Progenitor cell of endocrine pancreas (in vitro differentiated cells): ENCODE data around the gene TPD52L1. TPM values are rescaled to one million over a fixed set of nuclear protein-coding genes. Genes with fewer than 3 reads are reported as not detected.
A peak's percentile ranks its signal among the peaks of the same experiment; 100 is the strongest.

Experiments
- DNase-seq: peaks from one replicate; pipeline ENCODE4 v3.0.0; 2021; ENCODE audit warnings: low spot score; ENCODE audit not compliant: unreplicated experiment
- H3K27ac Mint-ChIP-seq: 2 replicates; pipeline ENCODE4 v1.8.0; 2021; ENCODE audit warnings: mild to moderate bottlenecking, moderate library complexity, mixed read lengths
- H3K27me3 Mint-ChIP-seq: 2 replicates; pipeline ENCODE4 v1.8.0; 2021; ENCODE audit warnings: mixed read lengths
- H3K36me3 Mint-ChIP-seq: 2 replicates; pipeline ENCODE4 v1.8.0; 2022; ENCODE audit warnings: mixed read lengths; ENCODE audit not compliant: insufficient read depth
- H3K4me1 Mint-ChIP-seq: 2 replicates; pipeline ENCODE4 v1.8.0; 2021; ENCODE audit warnings: low read depth, mixed read lengths
- H3K4me3 Mint-ChIP-seq: 2 replicates; pipeline ENCODE4 v1.8.0; 2021; ENCODE audit warnings: low read depth, mild to moderate bottlenecking, moderate library complexity, mixed read lengths
- H3K9me3 Mint-ChIP-seq: 2 replicates; pipeline ENCODE4 v1.8.0; 2021; ENCODE audit warnings: low read depth, mixed read lengths
- CTCF ChIP-seq: fragments of 200-600 bp; sonication (generic); IDR thresholded peaks from one replicate; pipeline ENCODE4 v1.5.0; 2021; ENCODE audit warnings: antibody characterized with exemption, mild to moderate bottlenecking; ENCODE audit not compliant: unreplicated experiment
- total RNA-seq: library from RNA; stranded (reverse); gene quantifications from 2 replicates; pipeline ENCODE4 v1.2.1, GENCODE V29; 2021

The TPD52L1 gene
- total RNA-seq, 1 donor from 2014 or later: 33.8 TPM

GRCh38 chr6:125154118-125154760 lies 666 bp downstream of the TPD52L1 start:
- Mint-ChIP-seq H3K4me3 (peak overlapping the region; percentile 93), H3K36me3 (peaks cover 2% of the 10 kb centered on the region), H3K4me1 (peaks cover 2% of the 10 kb centered on the region), H3K9me3 (no peaks in the 10 kb centered on the region), H3K27ac (peak overlapping the region; percentile 85), H3K27me3 (peaks cover 19% of the 10 kb centered on the region)
- peak; percentile 20 for DNase-seq
- no peak for TF ChIP-seq CTCF

GRCh38 chr6:125154761-125155135 lies 1.2 kb downstream of the TPD52L1 start:
- peak overlapping the region; percentile 93 for H3K4me3 Mint-ChIP-seq
- peak; percentile 21 for DNase-seq
- peak; percentile 69 for TF ChIP-seq CTCF
- H3K27ac Mint-ChIP-seq: peak overlapping the region; percentile 84
- H3K9me3 Mint-ChIP-seq: no peaks in the 10 kb centered on the region
- peaks cover 2% of the 10 kb centered on the region for H3K4me1 Mint-ChIP-seq
- H3K36me3 Mint-ChIP-seq: peaks cover 5% of the 10 kb centered on the region
- H3K27me3 Mint-ChIP-seq: peaks cover 19% of the 10 kb centered on the region

- H3K36me3 Mint-ChIP-seq: peaks cover 5% of the 10 kb centered on the region
- DNase-seq: no peak
- no peaks in the 10 kb centered on the region for H3K9me3 Mint-ChIP-seq
- H3K27ac Mint-ChIP-seq: no peak overlapping the region
- H3K4me1 Mint-ChIP-seq: peaks cover 2% of the 10 kb centered on the region
- H3K4me3 Mint-ChIP-seq: peak overlapping the region; percentile 93
- no peak for TF ChIP-seq CTCF
- H3K27me3 Mint-ChIP-seq: peaks cover 16% of the 10 kb centered on the region
Measured at GRCh38 chr6:125155344-125155743, 1.8 kb downstream of the TPD52L1 start.

GRCh38 chr6:125156496-125156895 lies 2.9 kb downstream of the TPD52L1 start:
- Mint-ChIP-seq H3K9me3 (no peaks in the 10 kb centered on the region), H3K4me3 (no peak overlapping the region), H3K36me3 (peaks cover 5% of the 10 kb centered on the region), H3K4me1 (peaks cover 7% of the 10 kb centered on the region), H3K27ac (no peak overlapping the region), H3K27me3 (peaks cover 13% of the 10 kb centered on the region)
- DNase-seq: no peak
- no peak for TF ChIP-seq CTCF

- Mint-ChIP-seq H3K4me1 (peaks cover 7% of the 10 kb centered on the region), H3K27ac (no peak overlapping the region), H3K9me3 (no peaks in the 10 kb centered on the region), H3K4me3 (no peak overlapping the region), H3K27me3 (peaks cover 8% of the 10 kb centered on the region), H3K36me3 (peaks cover 5% of the 10 kb centered on the region)
- DNase-seq: no peak
- no peak for TF ChIP-seq CTCF
Measured at GRCh38 chr6:125157280-125157679, 3.7 kb downstream of the TPD52L1 start.
